IPS DF 6.9 (cell line): ENCODE measurements around the gene UTP3.
"Not testable (repeated sequence)": the region's sequence is repeated elsewhere in the genome, so short reads cannot be mapped to it uniquely, and the experiment has no call there.

Experiments
- DNase-seq: peaks from one replicate; pipeline ENCODE4 v3.0.0-alpha.2; 2013; ENCODE audit warnings: low read depth, low spot score
- H3K27ac ChIP-seq: one replicate; pipeline ENCODE4 v1.5.1; 2013; ENCODE audit warnings: low read length, control low read depth
- H3K27me3 ChIP-seq: 2 replicates; pipeline ENCODE4 v1.6.1; 2013; ENCODE audit warnings: mild to moderate bottlenecking, low read length; ENCODE audit not compliant: control insufficient read depth, insufficient read depth
- H3K36me3 ChIP-seq: 2 replicates; pipeline ENCODE4 v1.6.1; 2013; ENCODE audit warnings: low read length; ENCODE audit not compliant: control insufficient read depth, insufficient read depth
- H3K4me1 ChIP-seq: 2 replicates; pipeline ENCODE4 v1.6.1; 2013; ENCODE audit warnings: low read length; ENCODE audit not compliant: control insufficient read depth, insufficient read depth
- H3K4me3 ChIP-seq: 2 replicates; pipeline ENCODE4 v1.5.1; 2013; ENCODE audit warnings: mild to moderate bottlenecking, low read length
- H3K9me3 ChIP-seq: 2 replicates; pipeline ENCODE4 v1.6.1; 2013; ENCODE audit warnings: low read length, inconsistent platforms; ENCODE audit not compliant: control insufficient read depth, insufficient read depth
- WGBS: extraction: QIAGEN DNeasy Blood & Tissue Kit; methylation state at CpG from one replicate; pipeline ENCODE4 v1.1.7; 2013; ENCODE audit warnings: mixed read lengths, missing lambda C conversion rate; ENCODE audit not compliant: insufficient read length, insufficient coverage; 5-methylcytosine and 5-hydroxymethylcytosine counted together

The UTP3 gene

GRCh38 chr4:70734971-70735370 is 46.6 kb downstream of the UTP3 start:
- no CpG with 5 or more reads among the region's 3 CpGs for WGBS
- H3K27me3 ChIP-seq: no peaks in the 10 kb centered on the region
- H3K36me3 ChIP-seq: no peaks in the 10 kb centered on the region
- H3K4me1 ChIP-seq: no peaks in the 10 kb centered on the region
- DNase-seq: no peak
- H3K27ac ChIP-seq: no peak overlapping the region
- H3K9me3 ChIP-seq: no peaks in the 10 kb centered on the region
- no peak overlapping the region for H3K4me3 ChIP-seq

GRCh38 chr4:70735915-70736314 is 47.6 kb downstream of the UTP3 start:
- not testable (repeated sequence) for H3K4me3 ChIP-seq, DNase-seq, H3K9me3 ChIP-seq, H3K27me3 ChIP-seq, H3K4me1 ChIP-seq, H3K27ac ChIP-seq, H3K36me3 ChIP-seq
- no CpG with 5 or more reads among the region's 2 CpGs for WGBS

GRCh38 chr4:70737006-70737405 is 48.7 kb downstream of the UTP3 start:
- Histone ChIP-seq H3K27ac (no peak overlapping the region), H3K27me3 (no peaks in the 10 kb centered on the region), H3K4me1 (no peaks in the 10 kb centered on the region), H3K9me3 (no peaks in the 10 kb centered on the region), H3K36me3 (no peaks in the 10 kb centered on the region), H3K4me3 (no peak overlapping the region)
- DNase-seq: no peak
- WGBS: no CpG with 5 or more reads among the region's 1 CpG

- Histone ChIP-seq H3K4me1 (no peaks in the 10 kb centered on the region), H3K36me3 (no peaks in the 10 kb centered on the region), H3K4me3 (no peak overlapping the region), H3K27me3 (no peaks in the 10 kb centered on the region), H3K9me3 (no peaks in the 10 kb centered on the region), H3K27ac (no peak overlapping the region)
- no peak for DNase-seq
- WGBS: no CpG with 5 or more reads among the region's 2 CpGs
Measured at GRCh38 chr4:70737409-70737808, 49.1 kb downstream of the UTP3 start.

- Histone ChIP-seq H3K9me3 (no peaks in the 10 kb centered on the region), H3K27me3 (no peaks in the 10 kb centered on the region), H3K4me1 (no peaks in the 10 kb centered on the region), H3K4me3 (no peak overlapping the region), H3K27ac (no peak overlapping the region), H3K36me3 (no peaks in the 10 kb centered on the region)
- no peak for DNase-seq
- no CpG with 5 or more reads among the region's 6 CpGs for whole genome bisulfite sequencing
Measured at GRCh38 chr4:70739496-70740337, 51.4 kb downstream of the UTP3 start.
